ENCODE measurements around the gene INHBB. TPM values are rescaled to one million over a fixed set of nuclear protein-coding genes. Genes with fewer than 3 reads are reported as not detected.
A peak's percentile ranks its signal among the peaks of the same experiment; 100 is the strongest.

Gene INHBB
- total RNA-seq, 2 experiments from 2014 or later = not detected

DNA sequence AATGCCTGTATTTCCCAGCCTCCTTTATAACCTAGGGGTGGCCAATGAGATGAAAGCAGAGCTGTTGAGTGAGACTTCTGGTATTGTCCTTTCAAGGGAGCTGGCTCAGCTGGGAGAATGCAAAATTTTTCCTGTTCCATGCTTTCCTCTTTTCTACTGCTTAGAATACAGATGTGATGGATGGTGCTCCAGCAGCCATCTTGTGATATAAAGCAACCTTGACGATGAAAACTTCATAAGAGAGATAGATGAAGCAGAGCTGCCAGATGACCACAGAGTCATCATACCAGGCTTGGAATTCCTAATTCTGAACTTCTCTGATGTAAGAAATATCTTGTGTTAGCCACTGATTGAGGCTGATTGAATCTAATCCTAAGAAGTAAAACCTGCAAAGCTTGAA is 11.9 kb upstream of the INHBB start:
- DNase-seq = no peak
- H3K27me3 Mint-ChIP-seq = peaks cover 48% of the 10 kb centered on the region
- ATAC-seq = no peak
- H3K27ac Mint-ChIP-seq = no peak overlapping the region
- CTCF ChIA-PET = interaction anchor here (1.1 to 1.4 kb wide), 2 partner anchors 9 to 159 kb away, joined by 4 to 5 read pairs; no protein-coding TSS in a partner anchor
- H3K4me1 Mint-ChIP-seq = no peaks in the 10 kb centered on the region
- H3K4me3 Mint-ChIP-seq = no peak overlapping the region
- no peaks in the 10 kb centered on the region for H3K9me3 Mint-ChIP-seq (ENCODE audit: low read depth)
- H3K36me3 Mint-ChIP-seq = no peaks in the 10 kb centered on the region

DNA sequence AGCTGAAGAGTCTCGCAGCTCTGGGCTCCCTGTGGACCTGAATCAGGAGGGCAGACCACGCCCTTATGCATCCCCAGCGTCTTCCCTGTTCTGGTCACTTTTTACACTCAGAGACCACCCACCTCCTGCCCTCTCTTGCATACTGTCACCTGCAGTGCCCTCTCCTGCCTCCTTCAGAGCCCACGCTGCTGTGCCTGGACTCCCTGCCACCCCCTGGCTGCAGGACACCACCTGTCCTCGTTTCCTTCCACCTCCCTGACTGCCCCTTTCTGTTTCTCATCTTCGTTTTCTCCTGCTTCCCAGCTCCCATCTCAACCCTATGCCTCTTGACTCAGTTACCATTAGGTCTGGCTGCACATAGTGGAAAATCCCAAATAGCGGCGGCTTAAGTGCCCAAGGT is 9.2 kb upstream of the INHBB start:
- ATAC-seq (no peak), DNase-seq (no peak)
- H3K4me3 Mint-ChIP-seq = no peak overlapping the region
- peaks cover 50% of the 10 kb centered on the region for H3K27me3 Mint-ChIP-seq
- H3K4me1 Mint-ChIP-seq = no peaks in the 10 kb centered on the region
- H3K9me3 Mint-ChIP-seq (ENCODE audit: low read depth) = no peaks in the 10 kb centered on the region
- H3K36me3 Mint-ChIP-seq = no peaks in the 10 kb centered on the region
- CTCF ChIA-PET = interaction anchor here (2.0 kb wide), 1 partner anchor 23 kb away, joined by 8 read pairs; no protein-coding TSS in a partner anchor
- H3K27ac Mint-ChIP-seq = no peak overlapping the region

DNA sequence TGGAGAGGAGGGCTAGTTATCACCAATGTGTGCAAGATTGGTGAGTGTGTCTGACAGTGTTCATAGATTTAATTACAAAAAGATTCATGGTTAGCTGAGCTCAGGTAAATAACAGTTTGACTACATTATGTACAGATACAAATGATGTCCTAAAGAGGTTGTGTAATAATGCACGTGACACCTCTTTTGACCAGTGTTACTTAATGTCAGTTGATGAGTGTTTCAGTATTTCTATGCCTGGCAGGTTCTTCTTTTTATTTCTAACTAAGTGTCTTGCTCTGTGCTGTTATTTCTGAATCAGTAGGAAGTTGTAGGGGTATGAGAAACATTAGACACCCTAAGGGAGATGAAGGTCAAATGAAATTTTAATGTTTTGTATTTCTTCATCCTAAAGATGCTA is 7.9 kb upstream of the INHBB start:
- Mint-ChIP-seq H3K4me3 (no peak overlapping the region), H3K27ac (no peak overlapping the region), H3K9me3 (ENCODE audit: low read depth) (no peaks in the 10 kb centered on the region), H3K4me1 (peaks cover 2% of the 10 kb centered on the region), H3K27me3 (peaks cover 60% of the 10 kb centered on the region), H3K36me3 (no peaks in the 10 kb centered on the region)
- ATAC-seq = no peak
- no peak for DNase-seq
- CTCF ChIA-PET = no interaction called here

DNA sequence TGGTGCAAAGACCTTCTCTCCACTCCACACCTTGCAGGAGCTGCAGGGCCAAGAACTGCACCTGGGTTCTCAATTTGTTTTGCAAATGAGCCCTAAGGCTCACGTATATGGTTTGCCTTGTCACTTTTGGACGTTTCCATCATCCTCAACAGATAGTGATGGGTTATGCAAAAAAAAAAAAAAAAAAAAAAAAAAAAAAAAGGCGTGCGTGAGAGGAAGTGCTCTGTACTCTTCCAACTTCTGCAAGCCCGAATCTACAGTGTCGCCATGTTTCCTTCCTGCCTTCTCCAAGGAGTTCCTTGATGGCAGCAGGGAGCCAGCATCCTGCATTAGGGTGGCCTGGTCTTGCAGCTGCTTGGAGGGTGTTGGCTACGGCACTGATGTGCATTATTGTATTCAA is 4.0 kb upstream of the INHBB start:
- Mint-ChIP-seq H3K27me3 (peaks cover 54% of the 10 kb centered on the region), H3K9me3 (ENCODE audit: low read depth) (no peaks in the 10 kb centered on the region), H3K27ac (no peak overlapping the region), H3K4me1 (peaks cover 10% of the 10 kb centered on the region), H3K4me3 (no peak overlapping the region), H3K36me3 (peaks cover 2% of the 10 kb centered on the region)
- CTCF ChIA-PET = interaction anchor here (0.5 to 0.9 kb wide), 2 partner anchors 333 to 339 kb away, joined by 3 to 4 read pairs; no protein-coding TSS in a partner anchor
- no peak for DNase-seq
- no peak for ATAC-seq

DNA sequence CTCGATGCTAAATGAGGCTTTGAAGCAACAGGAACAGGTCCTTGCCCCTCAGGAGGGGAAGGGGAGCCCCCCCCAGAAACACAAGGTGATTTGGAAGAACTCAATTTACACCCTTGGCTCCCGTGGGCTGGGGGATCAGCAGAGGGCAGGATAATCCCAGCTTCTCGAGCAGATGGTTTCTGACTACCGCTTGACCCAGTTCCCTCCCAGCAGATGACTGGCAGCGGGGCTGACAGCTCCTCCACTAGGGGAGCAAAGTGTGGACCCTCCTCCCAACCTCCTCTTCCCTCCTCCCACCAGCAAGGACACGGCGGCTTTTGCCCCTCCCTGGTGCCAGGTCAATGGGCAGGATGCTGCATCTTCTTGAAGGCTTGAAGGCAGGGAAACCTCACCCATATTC is 3.5 kb upstream of the INHBB start:
- Mint-ChIP-seq H3K27me3 (peaks cover 59% of the 10 kb centered on the region), H3K27ac (no peak overlapping the region), H3K4me1 (peaks cover 15% of the 10 kb centered on the region), H3K4me3 (no peak overlapping the region), H3K9me3 (ENCODE audit: low read depth) (no peaks in the 10 kb centered on the region), H3K36me3 (peaks cover 2% of the 10 kb centered on the region)
- CTCF ChIA-PET = interaction anchor here (0.5 to 2.3 kb wide), 5 partner anchors 8 to 338 kb away, joined by 3 to 16 read pairs (median 5); no protein-coding TSS in a partner anchor
- DNase-seq (no peak), ATAC-seq (no peak)

DNA sequence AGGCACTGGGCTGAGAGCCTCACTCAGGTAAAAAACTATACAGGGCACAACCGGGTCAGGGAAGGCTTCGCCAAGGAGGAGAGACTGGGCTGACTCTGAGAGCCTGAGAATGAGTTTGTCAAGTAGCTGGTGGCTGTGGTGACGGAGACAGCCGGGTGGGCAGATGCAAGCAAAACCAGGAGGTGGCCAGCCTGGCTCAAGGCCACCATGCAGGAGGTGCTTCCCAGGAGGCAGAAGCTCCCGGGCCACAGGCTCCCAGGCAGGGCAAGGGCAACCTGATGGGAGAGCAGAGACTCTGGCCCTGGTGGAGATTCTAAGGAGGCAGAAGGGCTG is 2.9 kb upstream of the INHBB start:
- peaks cover 63% of the 10 kb centered on the region for H3K27me3 Mint-ChIP-seq
- ATAC-seq = no peak

DNA sequence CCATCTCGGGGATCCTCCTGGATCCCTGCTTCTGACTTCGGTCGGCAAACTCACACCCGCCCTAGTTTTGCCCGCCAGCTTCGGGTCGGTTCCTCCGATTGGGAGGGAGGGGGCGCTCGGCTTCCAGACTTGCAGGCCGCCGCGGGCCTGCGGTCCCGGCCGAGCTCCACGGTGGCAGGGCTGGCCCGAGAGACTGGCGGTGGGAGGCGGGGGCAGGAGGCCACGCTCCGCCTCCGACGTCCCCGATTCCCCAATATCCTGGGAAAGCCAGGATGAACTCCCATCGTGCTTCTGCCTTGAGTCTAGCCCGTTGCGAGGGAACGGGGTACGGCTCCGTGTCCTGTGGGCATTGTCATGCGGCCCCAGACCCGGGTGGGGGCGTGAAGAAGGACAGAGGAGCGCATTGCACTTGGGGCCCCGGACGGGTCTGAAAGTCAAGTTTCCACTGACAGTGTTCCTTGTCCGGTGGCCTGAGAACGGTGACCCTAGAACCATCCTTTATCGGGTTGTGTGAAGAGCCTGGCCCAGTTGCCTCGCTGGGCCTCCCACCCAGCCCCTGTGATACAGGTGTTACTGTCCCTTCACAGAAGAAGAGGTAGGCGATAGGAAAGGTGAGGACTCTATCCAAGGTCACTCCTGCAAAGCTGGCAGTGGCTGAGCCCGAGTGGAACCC is 2.4 kb upstream of the INHBB start:
- CTCF ChIA-PET = interaction anchor here (0.9 to 2.4 kb wide), 11 partner anchors 9 to 337 kb away, joined by 3 to 16 read pairs (median 4); no protein-coding TSS in a partner anchor
- peaks cover 15% of the 10 kb centered on the region for H3K4me1 Mint-ChIP-seq
- peaks cover 2% of the 10 kb centered on the region for H3K36me3 Mint-ChIP-seq
- H3K4me3 Mint-ChIP-seq = no peak overlapping the region
- no peak overlapping the region for H3K27ac Mint-ChIP-seq
- no peaks in the 10 kb centered on the region for H3K9me3 Mint-ChIP-seq (ENCODE audit: low read depth)
- peak; percentile 64 for DNase-seq
- peaks cover 64% of the 10 kb centered on the region for H3K27me3 Mint-ChIP-seq
- peak; percentile 54 for ATAC-seq

More for the DNA sequence above, 2.9 kb upstream of the INHBB start:
- no peaks in the 10 kb centered on the region for H3K9me3 Mint-ChIP-seq (ENCODE audit: low read depth)
- H3K4me3 Mint-ChIP-seq = no peak overlapping the region
- CTCF ChIA-PET = interaction anchor here (0.9 to 2.4 kb wide), 11 partner anchors 9 to 338 kb away, joined by 3 to 16 read pairs (median 4); no protein-coding TSS in a partner anchor
- H3K27ac Mint-ChIP-seq = no peak overlapping the region
- H3K36me3 Mint-ChIP-seq = peaks cover 2% of the 10 kb centered on the region
- no peak for DNase-seq
- peaks cover 15% of the 10 kb centered on the region for H3K4me1 Mint-ChIP-seq

DNA sequence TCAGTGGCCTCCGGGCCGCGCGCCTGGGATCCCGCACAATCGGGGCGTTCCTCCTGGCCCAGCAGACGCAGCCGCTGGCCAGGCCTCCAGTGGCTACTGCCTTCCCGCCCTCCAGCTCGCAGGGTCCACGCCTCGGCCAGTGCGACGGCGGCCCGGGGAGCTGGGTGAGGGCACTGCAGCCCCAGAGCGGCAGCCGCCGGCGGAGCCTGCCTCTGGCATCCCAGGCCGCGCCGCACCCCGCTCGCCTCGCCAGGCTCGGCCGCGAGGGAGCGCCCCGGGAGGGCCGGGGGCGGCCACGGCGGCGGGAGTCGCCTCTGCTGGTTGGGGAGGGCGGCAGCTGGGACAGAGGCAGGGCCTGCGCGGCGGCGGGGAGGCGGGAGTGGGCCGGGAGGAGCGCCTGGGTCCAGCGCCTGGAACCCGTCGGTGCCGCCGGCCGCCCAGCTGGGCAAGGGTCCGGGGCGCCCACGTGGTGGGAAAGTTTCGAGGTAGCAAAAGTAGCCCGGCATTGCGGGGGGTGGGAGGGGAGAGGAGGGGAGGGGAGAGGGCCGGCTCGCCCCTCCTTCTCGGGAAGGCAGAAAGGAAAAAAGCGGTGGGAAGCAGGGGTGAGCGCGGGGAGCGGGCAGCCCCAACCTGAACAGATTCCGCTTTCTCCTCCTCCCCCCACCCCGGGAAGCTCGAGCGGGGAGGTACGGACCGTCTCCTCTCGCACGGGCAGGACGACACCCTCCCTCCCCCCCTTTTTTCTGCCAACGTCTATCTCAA is 1.5 kb upstream of the INHBB start:
- Mint-ChIP-seq H3K36me3 (peaks cover 2% of the 10 kb centered on the region), H3K4me3 (no peak overlapping the region), H3K27ac (no peak overlapping the region), H3K9me3 (ENCODE audit: low read depth) (no peaks in the 10 kb centered on the region), H3K4me1 (peaks cover 16% of the 10 kb centered on the region), H3K27me3 (peaks cover 65% of the 10 kb centered on the region)
- CTCF ChIA-PET = interaction anchor here (0.6 to 2.4 kb wide), 5 partner anchors 12 to 602 kb away, joined by 3 to 16 read pairs (median 7); no protein-coding TSS in a partner anchor
- no peak for ATAC-seq
- no peak for DNase-seq

DNA sequence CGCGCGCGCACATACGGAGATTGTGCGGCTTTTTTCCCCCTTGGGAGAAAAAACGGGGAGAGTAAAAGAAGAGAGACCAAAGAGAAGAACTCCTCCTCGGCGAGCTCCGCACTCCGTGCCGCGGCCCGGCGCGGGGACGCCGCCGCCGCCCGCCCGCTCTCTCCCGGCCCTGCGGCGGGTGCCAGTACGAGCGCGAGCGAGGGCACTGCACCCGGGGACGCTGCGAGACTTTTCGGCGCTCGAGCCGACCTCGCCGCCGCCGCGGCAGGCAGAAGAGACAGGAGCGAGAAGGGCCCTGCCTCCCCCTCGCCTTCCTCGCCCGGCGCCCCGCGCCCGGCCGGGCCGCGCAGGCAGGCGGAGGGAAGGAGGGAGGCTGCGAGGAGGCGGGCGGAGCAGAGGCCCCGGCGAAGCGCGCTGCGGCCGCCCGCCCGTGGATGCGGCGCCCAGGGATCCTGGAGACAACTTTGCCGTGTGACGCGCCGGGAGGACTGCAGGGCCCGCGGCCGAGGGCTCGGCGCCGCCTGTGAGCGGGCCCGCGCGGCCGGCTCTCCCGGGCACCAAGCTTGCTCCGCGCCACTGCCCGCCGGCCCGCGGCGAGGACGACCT is 857 bp upstream of the INHBB start:
- Mint-ChIP-seq H3K27ac (no peak overlapping the region), H3K27me3 (peaks cover 68% of the 10 kb centered on the region), H3K4me1 (peaks cover 16% of the 10 kb centered on the region), H3K9me3 (ENCODE audit: low read depth) (no peaks in the 10 kb centered on the region), H3K36me3 (peaks cover 2% of the 10 kb centered on the region), H3K4me3 (no peak overlapping the region)
- CTCF ChIA-PET = interaction anchor here (0.6 to 2.4 kb wide), 4 partner anchors 12 to 602 kb away, joined by 3 to 16 read pairs (median 6); no protein-coding TSS in a partner anchor
- ATAC-seq = peak; percentile 35
- DNase-seq = no peak

DNA sequence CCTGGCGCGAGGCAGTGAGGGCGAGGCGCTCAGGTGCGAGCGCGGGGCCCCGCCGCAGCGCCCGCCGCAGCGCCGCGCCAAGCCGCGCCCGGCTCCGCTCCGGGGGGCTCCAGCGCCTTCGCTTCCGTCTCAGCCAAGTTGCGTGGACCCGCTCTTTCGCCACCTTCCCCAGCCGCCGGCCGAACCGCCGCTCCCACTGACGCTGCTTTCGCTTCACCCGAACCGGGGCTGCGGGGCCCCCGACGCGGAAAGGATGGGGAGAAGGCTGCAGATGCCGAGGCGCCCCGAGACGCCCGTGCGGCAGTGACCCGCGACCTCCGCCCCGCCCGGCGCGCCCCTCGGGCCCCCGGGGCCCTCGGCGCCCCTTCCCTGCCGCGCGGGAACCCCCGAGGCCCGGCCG is 328 bp upstream of the INHBB start:
- CTCF ChIA-PET = no interaction called here
- H3K9me3 Mint-ChIP-seq (ENCODE audit: low read depth) = no peaks in the 10 kb centered on the region
- DNase-seq (no peak), ATAC-seq (no peak)
- H3K27me3 Mint-ChIP-seq = peaks cover 68% of the 10 kb centered on the region
- H3K4me3 Mint-ChIP-seq = no peak overlapping the region
- no peak overlapping the region for H3K27ac Mint-ChIP-seq
- H3K4me1 Mint-ChIP-seq = peaks cover 16% of the 10 kb centered on the region
- H3K36me3 Mint-ChIP-seq = peaks cover 2% of the 10 kb centered on the region

DNA sequence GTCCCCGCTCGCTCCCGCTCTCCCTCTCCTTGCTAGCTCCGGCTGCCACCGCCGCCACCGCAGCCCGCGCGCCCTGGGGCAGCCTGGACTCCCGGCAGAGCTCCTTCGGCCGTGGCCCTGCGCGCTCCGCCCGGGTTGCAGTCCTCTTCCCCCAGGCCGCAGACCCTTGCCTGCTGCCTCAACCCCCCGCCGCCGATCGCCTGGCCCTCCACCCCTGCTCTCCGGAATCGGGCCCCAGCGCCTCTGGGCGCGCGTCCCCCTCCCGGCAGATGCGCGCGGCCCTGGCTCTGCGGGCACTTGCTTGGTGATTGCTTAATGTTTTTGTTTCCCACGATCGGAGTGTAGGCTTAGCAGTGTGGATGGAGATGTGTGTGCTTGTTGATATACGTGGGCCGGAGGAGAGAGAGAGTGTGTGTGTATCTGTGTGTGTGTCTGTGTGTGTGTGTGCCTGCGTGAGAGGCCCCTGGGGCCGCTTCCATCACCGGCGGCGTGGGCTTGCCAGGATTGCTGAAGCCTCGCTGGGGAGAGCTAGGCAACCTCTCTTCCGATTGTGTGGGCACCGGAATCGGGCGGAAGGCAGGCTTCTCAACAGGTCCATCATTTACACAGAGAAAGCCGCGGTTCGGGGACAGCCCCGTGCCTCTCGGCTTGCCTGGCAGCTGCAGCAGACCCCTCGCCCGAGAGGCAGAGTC is 877 bp downstream of the INHBB start:
- H3K36me3 Mint-ChIP-seq = peaks cover 2% of the 10 kb centered on the region
- no peak overlapping the region for H3K27ac Mint-ChIP-seq
- peaks cover 16% of the 10 kb centered on the region for H3K4me1 Mint-ChIP-seq
- peaks cover 66% of the 10 kb centered on the region for H3K27me3 Mint-ChIP-seq
- DNase-seq = no peak
- no peak for ATAC-seq
- no peaks in the 10 kb centered on the region for H3K9me3 Mint-ChIP-seq (ENCODE audit: low read depth)
- peak overlapping the region; percentile 48 for H3K4me3 Mint-ChIP-seq
- CTCF ChIA-PET = no interaction called here

DNA sequence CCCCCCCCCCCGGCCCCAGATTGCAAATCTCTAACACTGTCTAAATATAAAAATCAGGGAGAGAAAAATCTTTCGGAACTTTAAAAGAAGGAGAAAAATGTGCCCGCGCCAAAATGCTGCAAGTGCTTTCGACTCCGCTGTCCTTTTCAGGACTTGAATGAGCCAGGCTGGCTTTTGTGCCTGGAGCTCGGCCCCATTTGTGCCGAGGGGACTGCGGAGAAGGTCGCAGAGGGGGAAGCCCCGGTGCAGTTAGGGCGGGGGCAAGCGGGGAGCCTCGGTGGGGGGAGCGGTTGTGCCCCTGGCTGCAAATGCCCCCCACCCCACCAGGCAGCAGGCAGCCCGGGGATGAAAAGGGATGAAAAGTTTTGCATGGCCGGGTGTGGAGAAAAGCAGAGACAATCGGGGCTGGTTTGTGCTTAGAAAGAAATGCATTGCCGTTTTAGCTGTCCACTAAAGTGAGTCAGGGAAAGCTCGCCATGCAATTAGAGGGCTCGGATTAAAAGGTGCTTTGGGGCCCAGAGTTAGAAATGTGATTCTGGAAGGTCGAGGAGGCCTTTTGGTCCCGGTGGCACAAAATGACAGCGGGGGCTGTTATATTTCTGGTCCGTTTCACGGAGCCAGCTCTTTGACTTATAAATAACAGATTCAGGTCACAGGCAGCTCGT is 1.6 kb downstream of the INHBB start:
- Mint-ChIP-seq H3K27me3 (peaks cover 60% of the 10 kb centered on the region), H3K27ac (no peak overlapping the region), H3K36me3 (peaks cover 2% of the 10 kb centered on the region), H3K9me3 (ENCODE audit: low read depth) (no peaks in the 10 kb centered on the region), H3K4me1 (peaks cover 16% of the 10 kb centered on the region), H3K4me3 (no peak overlapping the region)
- CTCF ChIA-PET = no interaction called here
- DNase-seq (no peak), ATAC-seq (no peak)

Data from activated CD8-positive, alpha-beta memory T cell treated with anti-CD3 and anti-CD28 coated beads, Interleukin-2, amount 10 ng/mL, durations not matched to agents 7 days and 5 days (primary cell).